CD4-positive, CD25-positive, alpha-beta regulatory T cell (primary cell): ENCODE measurements around the gene PDZD7. TPM values are rescaled to one million over a fixed set of nuclear protein-coding genes. Genes with fewer than 3 reads are reported as not detected.

Source experiments
- ATAC-seq, 2 donors: fragments of 150-1000 bp; cut with Tn5 transposase; one replicate each; pipeline ENCODE4 v1.10.0; 2021; ENCODE audit warnings: low read depth in 2 of 2, moderate number of reproducible peaks in 2 of 2, moderate library complexity in 1 of 2
- DNase-seq, 3 donors: peaks; one replicate each; pipeline versions ENCODE4 v3.0.0 to v3.0.0-alpha.2; 2012 to 2022; ENCODE audit warnings: mixed read lengths in 1 of 3
- H3K27ac ChIP-seq: one replicate; pipeline ENCODE4 v1.7.0; 2013; ENCODE audit warnings: mild to moderate bottlenecking, low read length; ENCODE audit not compliant: insufficient read depth, poor library complexity, severe bottlenecking
- H3K27me3 ChIP-seq: one replicate; pipeline ENCODE4 v1.7.0; 2013; ENCODE audit warnings: low read length; ENCODE audit not compliant: control insufficient read depth, insufficient read depth
- H3K36me3 ChIP-seq: one replicate; pipeline ENCODE4 v1.7.0; 2013; ENCODE audit warnings: mild to moderate bottlenecking, low read length, moderate library complexity; ENCODE audit not compliant: control insufficient read depth, insufficient read depth
- H3K4me1 ChIP-seq: 2 replicates; pipeline ENCODE4 v1.7.0; 2013; ENCODE audit warnings: mild to moderate bottlenecking, low read length; ENCODE audit not compliant: insufficient read depth, control insufficient read depth, poor library complexity, severe bottlenecking
- H3K4me3 ChIP-seq: one replicate; pipeline ENCODE4 v1.7.0; 2013; ENCODE audit warnings: low read depth, mild to moderate bottlenecking, low read length, moderate library complexity
- H3K9me3 ChIP-seq, 2 experiments: 1 replicate in 1 of 2; 2 replicates in 1 of 2; pipeline ENCODE4 v1.7.0; 2013; ENCODE audit warnings: low read length in 2 of 2, mild to moderate bottlenecking in 1 of 2, moderate library complexity in 1 of 2; ENCODE audit not compliant: control insufficient read depth in 2 of 2
- H3K27ac Mint-ChIP-seq, 3 donors: one replicate each; pipeline ENCODE4 v1.8.0; 2020 to 2022; ENCODE audit warnings: mild to moderate bottlenecking in 3 of 3, mixed read lengths in 3 of 3, moderate library complexity in 2 of 3
- H3K27me3 Mint-ChIP-seq: one replicate; pipeline ENCODE4 v1.8.0; 2022; ENCODE audit warnings: mild to moderate bottlenecking, mixed read lengths
- H3K36me3 Mint-ChIP-seq: one replicate; pipeline ENCODE4 v1.8.0; 2020; ENCODE audit warnings: mixed read lengths
- H3K4me1 Mint-ChIP-seq, 4 donors: one replicate each; pipeline ENCODE4 v1.8.0; 2020 to 2022; ENCODE audit warnings: mixed read lengths in 4 of 4, mild to moderate bottlenecking in 1 of 4
- H3K4me3 Mint-ChIP-seq, 4 donors: one replicate each; pipeline ENCODE4 v1.8.0; 2020 to 2022; ENCODE audit warnings: mild to moderate bottlenecking in 4 of 4, mixed read lengths in 4 of 4, moderate library complexity in 3 of 4
- H3K9me3 Mint-ChIP-seq, 7 donors: one replicate each; pipeline ENCODE4 v1.8.0; 2020 to 2022; ENCODE audit warnings: mixed read lengths in 7 of 7, mild to moderate bottlenecking in 3 of 7, moderate library complexity in 2 of 7
- polyA plus RNA-seq, 4 donors: library from polyadenylated mRNA; unstranded; fragments of 300-500 nt; fragmentation: Illumina TruSeq; gene quantifications; one replicate each; pipeline ENCODE4 v1.2.3, GENCODE V29; 2021
- total RNA-seq: library from RNA; stranded (reverse); gene quantifications from one replicate; pipeline ENCODE4 v1.2.3, GENCODE V29; 2022

Gene PDZD7
- 3.5 TPM for total RNA-seq
- 1 to 10 TPM in 1 of 4 donors, under 1 TPM in 3; 0.59 to 1.1 (median 0.70) TPM for polyA plus RNA-seq

DNA sequence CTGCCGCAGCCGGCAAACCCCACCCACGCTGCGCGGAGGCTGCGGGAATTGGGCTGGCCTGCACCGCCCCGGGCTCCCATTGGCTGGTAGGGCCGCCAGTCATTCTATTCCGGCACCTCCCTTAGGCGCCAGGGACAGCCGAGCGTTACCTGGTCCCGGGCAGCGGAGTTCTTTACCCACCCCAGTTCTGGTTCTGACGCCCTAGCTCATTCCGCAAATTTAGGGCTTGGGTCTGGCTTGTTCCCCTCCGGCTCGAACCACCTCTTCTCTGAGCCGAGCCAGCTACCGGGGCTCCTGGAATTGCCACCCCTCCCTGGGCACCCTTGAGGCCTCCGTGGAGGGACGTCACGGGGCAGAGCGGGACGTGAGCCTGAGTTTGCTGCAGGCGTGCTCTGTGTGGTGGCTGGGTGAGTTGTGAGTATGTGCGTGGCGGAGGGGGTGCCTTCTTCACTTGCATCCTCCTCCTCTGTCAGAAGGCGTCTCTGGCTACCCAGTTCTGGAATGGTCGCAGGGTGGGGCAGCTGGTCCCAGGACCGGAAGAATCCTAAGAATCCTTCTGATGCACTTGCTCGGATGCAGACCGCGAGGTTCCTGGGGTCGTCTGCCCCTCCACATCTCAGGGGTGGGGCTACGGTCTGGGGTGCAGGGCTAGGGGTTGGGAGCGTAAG lies at the start of gene PDZD7, which contains the start of gene SFXN3:
TSS of gene PDZD7 (minus strand) at position 2 of the 668 bp plus-strand sequence. CDS start 910 bp downstream, outside the sequence.
TSS of gene SFXN3 (plus strand) at position 107 of the 668 bp plus-strand sequence. CDS start 3,461 bp downstream, outside the sequence.
- Mint-ChIP-seq H3K4me3 (peak within 1 kb of the TSS; percentile 96 to 99 (median 97)), H3K9me3 (no peaks in the 10 kb centered on the region), H3K27me3 (peaks cover 20% of the 10 kb centered on the region), H3K36me3 (peaks cover 12% of the 10 kb centered on the region), H3K4me1 (peaks cover 4 to 29% (median 21%) of the 10 kb centered on the region in 4 donors), H3K27ac (peak within 1 kb of the TSS; percentile 89 to 99 (median 95))
- peak within 1 kb of the TSS; percentile 84 for H3K4me3 ChIP-seq
- peaks cover 32% of the 10 kb centered on the region for H3K4me1 ChIP-seq
- H3K27ac ChIP-seq, result peak within 1 kb of the TSS; percentile 94
- no peaks in the 10 kb centered on the region for H3K27me3 ChIP-seq
- peak; percentile 93 to 97 (median 97) for DNase-seq
- ATAC-seq, result peak; percentile 90 to 92
- no peaks in the 10 kb centered on the region for H3K9me3 ChIP-seq
- peaks cover 17% of the 10 kb centered on the region for H3K36me3 ChIP-seq

DNA sequence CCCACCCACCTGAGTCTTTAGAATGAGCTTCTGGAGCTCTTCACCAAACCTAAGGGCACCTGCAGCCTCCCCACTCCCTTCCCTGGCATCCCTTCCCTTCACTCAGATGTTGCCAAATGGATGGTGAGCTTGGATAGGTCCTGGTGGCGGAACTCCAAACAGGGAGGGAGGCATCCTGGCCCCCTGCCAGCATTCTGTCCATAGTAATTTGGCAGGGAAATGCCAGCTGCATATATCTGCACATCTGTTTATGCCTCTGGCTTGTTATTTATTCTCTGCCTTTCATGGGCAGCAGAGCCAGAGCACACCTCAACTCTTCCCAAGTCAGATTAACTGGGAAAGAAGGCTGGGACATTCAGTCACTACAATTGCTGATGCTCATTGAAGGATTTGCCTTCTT lies 48.9 kb upstream of the PDZD7 start:
- H3K9me3 Mint-ChIP-seq, result peaks cover 0 to 2% (median 0%) of the 10 kb centered on the region in 7 donors
- H3K4me3 Mint-ChIP-seq, result no peak overlapping the region
- Histone ChIP-seq H3K36me3 (no peaks in the 10 kb centered on the region), H3K4me3 (no peak overlapping the region), H3K27me3 (peaks cover 17% of the 10 kb centered on the region), H3K9me3 (no peaks in the 10 kb centered on the region), H3K4me1 (no peaks in the 10 kb centered on the region), H3K27ac (no peak overlapping the region)
- DNase-seq (no peak), ATAC-seq (no peak)
- H3K36me3 Mint-ChIP-seq, result no peaks in the 10 kb centered on the region
- peaks cover 0 to 2% (median 0%) of the 10 kb centered on the region in 4 donors for H3K4me1 Mint-ChIP-seq
- H3K27me3 Mint-ChIP-seq, result peaks cover 53% of the 10 kb centered on the region
- H3K27ac Mint-ChIP-seq, result no peak overlapping the region

DNA sequence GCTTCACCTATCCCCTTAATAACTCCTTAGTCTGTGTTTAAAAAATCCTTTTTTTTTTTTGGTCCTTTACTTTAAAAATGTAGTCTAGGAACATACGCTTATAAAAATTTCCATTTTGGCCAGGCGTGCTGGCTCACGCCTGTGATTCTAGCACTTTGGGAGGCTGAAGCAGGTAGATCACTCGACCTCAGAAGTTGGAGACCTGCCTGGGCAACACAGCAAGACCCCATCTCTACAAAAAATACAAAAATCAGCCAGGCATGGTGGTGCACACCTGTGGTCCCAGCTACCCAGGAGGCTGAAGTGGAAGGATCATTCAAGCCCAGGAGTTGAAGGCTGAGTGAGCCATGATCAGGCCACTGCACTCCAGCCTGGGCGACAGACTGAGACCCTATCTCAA lies 45.7 kb upstream of the PDZD7 start:
- Histone ChIP-seq H3K36me3 (no peaks in the 10 kb centered on the region), H3K9me3 (no peaks in the 10 kb centered on the region), H3K4me3 (no peak overlapping the region), H3K27me3 (peaks cover 20% of the 10 kb centered on the region), H3K4me1 (no peaks in the 10 kb centered on the region), H3K27ac (no peak overlapping the region)
- H3K27ac Mint-ChIP-seq, result no peak overlapping the region
- H3K4me1 Mint-ChIP-seq, result peaks cover 0 to 2% (median 0%) of the 10 kb centered on the region in 4 donors
- H3K9me3 Mint-ChIP-seq, result peaks cover 0 to 1% (median 0%) of the 10 kb centered on the region in 7 donors
- DNase-seq (no peak), ATAC-seq (no peak)
- peaks cover 59% of the 10 kb centered on the region for H3K27me3 Mint-ChIP-seq
- peaks cover 5% of the 10 kb centered on the region for H3K36me3 Mint-ChIP-seq
- H3K4me3 Mint-ChIP-seq, result no peak overlapping the region

DNA sequence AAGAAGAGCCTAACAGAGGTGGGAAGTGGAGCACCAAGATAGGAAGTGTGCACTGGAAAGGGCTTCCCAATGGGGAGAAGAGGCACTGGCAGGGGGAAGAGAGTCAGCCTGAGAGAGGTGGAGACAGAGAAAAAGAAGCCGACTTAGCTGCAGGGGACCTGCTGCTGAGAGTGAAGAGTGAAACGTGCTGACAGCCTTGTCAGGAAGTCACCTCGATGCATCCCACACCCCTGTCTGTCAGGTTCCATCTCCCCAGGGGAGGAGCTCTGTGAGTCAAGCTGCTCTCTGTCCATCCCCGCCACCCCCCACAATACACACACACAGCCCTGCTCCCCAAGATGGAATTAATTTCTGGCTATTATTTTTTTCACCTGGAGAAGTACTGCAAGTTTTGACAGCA lies 44.8 kb upstream of the PDZD7 start:
- H3K27me3 Mint-ChIP-seq, result peaks cover 54% of the 10 kb centered on the region
- no peak for ATAC-seq
- Histone ChIP-seq H3K27me3 (peaks cover 18% of the 10 kb centered on the region), H3K4me3 (no peak overlapping the region), H3K27ac (no peak overlapping the region), H3K36me3 (no peaks in the 10 kb centered on the region), H3K9me3 (no peaks in the 10 kb centered on the region), H3K4me1 (no peaks in the 10 kb centered on the region)
- no peak overlapping the region for H3K27ac Mint-ChIP-seq
- DNase-seq, result no peak
- H3K4me1 Mint-ChIP-seq, result peaks cover 0 to 1% (median 0%) of the 10 kb centered on the region in 4 donors
- H3K4me3 Mint-ChIP-seq, result no peak overlapping the region
- peaks cover 0 to 1% (median 0%) of the 10 kb centered on the region in 7 donors for H3K9me3 Mint-ChIP-seq
- peaks cover 5% of the 10 kb centered on the region for H3K36me3 Mint-ChIP-seq

DNA sequence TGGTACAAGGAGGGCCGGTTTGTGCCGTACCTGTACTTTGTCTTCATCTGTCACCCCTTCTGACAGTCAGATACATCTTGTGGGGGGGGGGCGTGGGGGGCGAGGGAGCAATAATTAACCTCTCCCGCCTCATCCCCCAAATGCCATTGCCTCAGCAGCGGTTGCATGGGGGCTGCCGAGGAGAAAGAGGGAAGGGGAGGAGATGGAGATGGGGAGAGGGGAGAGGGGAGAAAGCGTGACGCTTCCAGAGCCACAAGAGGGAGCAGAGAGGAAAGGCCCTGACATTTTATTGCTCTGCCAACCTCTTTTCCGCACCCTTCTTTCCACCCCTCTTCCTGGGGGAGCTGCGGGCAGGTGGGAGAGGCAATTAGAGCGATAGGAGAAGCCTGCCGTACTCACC lies 42.7 kb upstream of the PDZD7 start:
- Mint-ChIP-seq H3K4me1 (no peaks in the 10 kb centered on the region), H3K4me3 (no peak overlapping the region), H3K27me3 (peaks cover 47% of the 10 kb centered on the region), H3K36me3 (peaks cover 5% of the 10 kb centered on the region), H3K27ac (no peak overlapping the region), H3K9me3 (peaks cover 0 to 1% (median 0%) of the 10 kb centered on the region in 7 donors)
- H3K27me3 ChIP-seq, result peaks cover 18% of the 10 kb centered on the region
- no peak overlapping the region for H3K27ac ChIP-seq
- ATAC-seq, result no peak
- DNase-seq, result no peak
- no peaks in the 10 kb centered on the region for H3K36me3 ChIP-seq
- H3K4me3 ChIP-seq, result no peak overlapping the region
- no peaks in the 10 kb centered on the region for H3K9me3 ChIP-seq
- no peaks in the 10 kb centered on the region for H3K4me1 ChIP-seq

DNA sequence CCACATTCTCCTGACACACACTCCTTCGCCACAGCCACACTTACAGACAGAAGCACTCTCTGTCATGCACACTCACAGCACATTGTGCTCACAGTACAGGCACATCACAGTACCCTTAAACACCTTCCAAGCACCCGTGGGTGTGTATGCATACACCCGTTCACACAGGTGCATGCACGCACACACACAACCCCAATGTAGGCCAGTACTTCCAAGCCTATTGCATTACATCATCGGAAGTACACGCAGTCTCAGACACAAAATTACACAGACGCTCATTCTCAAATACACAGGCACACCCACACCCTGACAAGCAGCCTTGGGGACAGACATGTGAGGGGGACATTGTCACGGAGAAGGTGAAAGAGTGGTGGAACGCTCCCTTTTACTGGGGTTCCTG lies 42.0 kb upstream of the PDZD7 start:
- H3K27ac ChIP-seq, result no peak overlapping the region
- H3K36me3 ChIP-seq, result no peaks in the 10 kb centered on the region
- no peaks in the 10 kb centered on the region for H3K9me3 ChIP-seq
- ATAC-seq (no peak), DNase-seq (no peak)
- peaks cover 45% of the 10 kb centered on the region for H3K27me3 Mint-ChIP-seq
- H3K27ac Mint-ChIP-seq, result peak overlapping the region in 1 of 3 donors; percentile 1
- peaks cover 0 to 1% (median 0%) of the 10 kb centered on the region in 4 donors for H3K4me1 Mint-ChIP-seq
- peaks cover 5% of the 10 kb centered on the region for H3K36me3 Mint-ChIP-seq
- no peak overlapping the region for H3K4me3 ChIP-seq
- peaks cover 0 to 1% (median 0%) of the 10 kb centered on the region in 7 donors for H3K9me3 Mint-ChIP-seq
- peaks cover 15% of the 10 kb centered on the region for H3K27me3 ChIP-seq
- no peaks in the 10 kb centered on the region for H3K4me1 ChIP-seq
- H3K4me3 Mint-ChIP-seq, result peak overlapping the region in 1 of 4 donors; percentile 28

DNA sequence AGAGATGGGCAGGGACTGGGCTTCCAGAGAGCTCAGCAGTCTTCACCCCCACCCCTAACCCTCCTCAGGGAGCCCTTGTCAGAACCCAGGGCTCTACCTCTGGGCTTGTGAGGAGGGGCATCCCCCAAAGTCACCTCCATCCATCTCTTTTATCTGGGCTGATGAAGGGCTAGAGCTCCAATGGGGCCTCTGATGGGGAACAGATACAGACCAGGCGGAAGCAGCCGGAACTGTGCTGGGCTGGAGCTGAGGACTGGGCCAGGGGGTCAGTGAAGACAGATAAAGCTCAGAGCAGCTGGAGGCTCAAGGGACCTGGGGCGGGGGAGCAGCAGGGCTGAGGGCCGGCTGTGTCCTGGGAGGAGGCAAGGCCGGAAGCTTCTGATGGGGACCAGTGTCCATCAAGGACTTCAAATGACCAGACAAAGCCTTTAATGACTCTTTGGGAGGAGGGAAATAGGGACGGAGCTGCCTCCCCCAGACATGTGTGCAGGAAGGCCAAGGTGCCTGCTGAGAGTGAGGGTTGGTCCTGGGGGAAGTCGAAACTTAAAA lies 41.0 kb upstream of the PDZD7 start:
- Histone ChIP-seq H3K9me3 (no peaks in the 10 kb centered on the region), H3K27ac (no peak overlapping the region), H3K36me3 (no peaks in the 10 kb centered on the region), H3K27me3 (peaks cover 15% of the 10 kb centered on the region), H3K4me3 (no peak overlapping the region), H3K4me1 (peaks cover 9% of the 10 kb centered on the region)
- peaks cover 0 to 1% (median 0%) of the 10 kb centered on the region in 7 donors for H3K9me3 Mint-ChIP-seq
- H3K27me3 Mint-ChIP-seq, result peaks cover 54% of the 10 kb centered on the region
- H3K27ac Mint-ChIP-seq, result no peak overlapping the region
- DNase-seq (no peak), ATAC-seq (no peak)
- H3K4me3 Mint-ChIP-seq, result no peak overlapping the region
- H3K36me3 Mint-ChIP-seq, result peaks cover 5% of the 10 kb centered on the region
- peaks cover 0 to 7% (median 3%) of the 10 kb centered on the region in 4 donors for H3K4me1 Mint-ChIP-seq
